Suprapubic skin (tissue), 4 donors: ENCODE results near the gene ATP5PO.

ENCODE experiments used
- CTCF ChIP-seq, 2 donors: fragments of 200-600 bp in 1 of 2; fragments of 450-650 bp in 1 of 2; sonication (generic) in 1 of 2; IDR thresholded peaks; one replicate each; pipeline ENCODE4 v1.5.1; 2016 to 2019; ENCODE audit warnings: antibody characterized with exemption in 2 of 2, mild to moderate bottlenecking in 1 of 2, moderate library complexity in 1 of 2
- EP300 ChIP-seq: sonication (generic); formaldehyde crosslinking; IDR thresholded peaks from one replicate; pipeline ENCODE4 v1.6.1; 2017; ENCODE audit warnings: antibody characterized with exemption
- POLR2A ChIP-seq, 2 donors: fragments of 450-650 bp; IDR thresholded peaks; one replicate each; pipeline ENCODE4 v1.6.1; 2017; ENCODE audit warnings: antibody characterized with exemption in 2 of 2, mild to moderate bottlenecking in 2 of 2, moderate library complexity in 2 of 2
- POLR2AphosphoS5 ChIP-seq, 3 donors: sonication (generic); formaldehyde crosslinking; IDR thresholded peaks; one replicate each; pipeline ENCODE4 v1.6.1; 2017; ENCODE audit warnings: antibody characterized with exemption in 3 of 3

GRCh38 chr21:33944185-33944763 lies 28.7 kb upstream of the ATP5PO start:
- no peak for TF ChIP-seq CTCF (IDR thresholded peaks at IDR 0.05)
- no peak for TF ChIP-seq POLR2A (IDR thresholded peaks at IDR 0.05)
- no peak for TF ChIP-seq POLR2AphosphoS5 (IDR thresholded peaks at IDR 0.05)
- TF ChIP-seq EP300: no peak
